ENCODE results near the gene NEUROD2.

DNA sequence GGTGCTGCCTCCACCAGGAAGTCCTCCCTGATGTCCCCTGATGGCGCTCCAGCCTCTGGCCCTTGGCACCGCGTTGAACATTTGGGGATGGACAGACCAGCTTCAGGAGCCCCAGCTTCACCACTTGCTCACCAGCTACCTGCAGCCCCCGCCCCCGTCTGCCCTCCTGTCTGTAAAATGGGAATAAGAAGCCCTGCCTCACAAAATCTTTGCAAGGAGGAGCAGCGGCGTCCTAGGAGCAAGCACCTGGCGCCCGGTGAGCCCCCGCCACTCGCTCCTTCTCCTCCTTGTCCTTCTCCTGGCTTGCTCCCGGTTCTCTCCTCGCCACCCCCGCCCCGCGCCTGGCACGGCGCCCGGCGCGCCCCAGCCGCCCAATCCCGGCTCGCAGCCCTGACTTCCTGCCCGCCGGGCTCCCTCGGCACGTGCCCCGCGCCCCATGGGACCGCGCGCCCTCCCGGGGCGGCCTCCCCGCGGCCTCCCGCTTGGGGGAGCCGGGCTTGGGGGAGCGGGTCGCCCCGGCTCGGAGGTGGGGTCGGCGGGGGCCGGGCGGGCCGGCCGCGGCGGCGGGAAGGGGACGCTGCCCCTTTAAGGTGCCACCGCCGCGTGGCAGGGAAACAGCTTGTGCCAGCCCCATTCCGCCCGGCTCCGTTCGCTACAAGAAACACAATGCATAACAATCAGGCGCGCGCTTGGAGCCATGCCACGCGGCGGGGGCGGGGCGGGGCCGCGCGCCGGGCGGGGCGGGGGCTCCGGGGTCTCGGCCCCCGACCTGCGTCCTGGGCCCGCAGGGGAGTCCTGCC, 9.9 kb upstream of the NEUROD2 start:
- no peak for TF ChIP-seq POLR2AphosphoS5 (IDR thresholded peaks at IDR 0.05; ENCODE audit: low read depth, low read length)
- TF ChIP-seq POLR2A (IDR thresholded peaks at IDR 0.05; ENCODE audit: low read depth, low read length), result no peak
